Measurements from ENCODE around the gene KLHL22.
"Not testable (repeated sequence)": the region's sequence is repeated elsewhere in the genome, so short reads cannot be mapped to it uniquely, and the experiment has no call there.

KLHL22 gene

GRCh38 chr22:20457506-20458240 is 37.9 kb downstream of the KLHL22 start:
- H3K4me3 ChIP-seq (ENCODE audit: low read length), result no peak overlapping the region
- DNase-seq (ENCODE audit: low read depth), result no peak
- no peak for TF ChIP-seq CTCF (IDR thresholded peaks at IDR 0.05; ENCODE audit: insufficient read depth, low read depth, low read length, missing control alignments)

GRCh38 chr22:20456722-20457076 is 38.9 kb downstream of the KLHL22 start:
- H3K4me3 ChIP-seq (ENCODE audit: low read length), result no peak overlapping the region
- no peak for DNase-seq (ENCODE audit: low read depth)
- TF ChIP-seq CTCF (IDR thresholded peaks at IDR 0.05; ENCODE audit: insufficient read depth, low read depth, low read length, missing control alignments), result no peak

- DNase-seq (ENCODE audit: low read depth), result peak; percentile 81
- TF ChIP-seq CTCF (IDR thresholded peaks at IDR 0.05; ENCODE audit: insufficient read depth, low read depth, low read length, missing control alignments), result peak; percentile 96
- no peak overlapping the region for H3K4me3 ChIP-seq (ENCODE audit: low read length)
Measured at GRCh38 chr22:20456064-20456721, 39.4 kb downstream of the KLHL22 start.

- no peak overlapping the region for H3K4me3 ChIP-seq (ENCODE audit: low read length)
- TF ChIP-seq CTCF (IDR thresholded peaks at IDR 0.05; ENCODE audit: insufficient read depth, low read depth, low read length, missing control alignments), result no peak
- DNase-seq (ENCODE audit: low read depth), result no peak
Measured at GRCh38 chr22:20455709-20456063, 39.9 kb downstream of the KLHL22 start.

- H3K4me3 ChIP-seq (ENCODE audit: low read length), result no peak overlapping the region
- no peak for TF ChIP-seq CTCF (IDR thresholded peaks at IDR 0.05; ENCODE audit: insufficient read depth, low read depth, low read length, missing control alignments)
- no peak for DNase-seq (ENCODE audit: low read depth)
Measured at GRCh38 chr22:20453222-20453621, 42.4 kb downstream of the KLHL22 start.

GRCh38 chr22:20451920-20452319 is 43.7 kb downstream of the KLHL22 start:
- no peak for TF ChIP-seq CTCF (IDR thresholded peaks at IDR 0.05; ENCODE audit: insufficient read depth, low read depth, low read length, missing control alignments)
- DNase-seq (ENCODE audit: low read depth), result no peak
- H3K4me3 ChIP-seq (ENCODE audit: low read length), result no peak overlapping the region

- DNase-seq (ENCODE audit: low read depth); H3K4me3 ChIP-seq (ENCODE audit: low read length): not testable (repeated sequence)
Measured at GRCh38 chr22:20451129-20451778, 44.3 kb downstream of the KLHL22 start.
